Smooth muscle cell (in vitro differentiated cells): ENCODE data around the gene EPHA3. TPM values are rescaled to one million over a fixed set of nuclear protein-coding genes. Genes with fewer than 3 reads are reported as not detected.

ENCODE experiments used
- DNase-seq: peaks from one replicate; lab custom pipeline; 2025; ENCODE audit not compliant: unreplicated experiment; lab: John Stamatoyannopoulos, UW
- H2AFZ ChIP-seq: fragments of 200-600 bp; sonication (generic); 2 replicates; pipeline ENCODE4 v1.6.0; 2016; ENCODE audit warnings: antibody characterized with exemption, low read depth, mild to moderate bottlenecking
- H3F3A ChIP-seq: fragments of 200-600 bp; sonication (generic); 2 replicates; pipeline ENCODE4 v1.6.0; 2017; ENCODE audit warnings: antibody characterized with exemption, low read depth
- H3K27ac ChIP-seq: fragments of 200-600 bp; sonication (generic); 2 replicates; pipeline ENCODE4 v1.5.1; 2016; ENCODE audit warnings: low read depth, mild to moderate bottlenecking
- H3K27me3 ChIP-seq: fragments of 200-600 bp; sonication (generic); 2 replicates; pipeline ENCODE4 v1.6.1; 2016; ENCODE audit warnings: low read depth, mild to moderate bottlenecking
- H3K36me3 ChIP-seq: fragments of 200-600 bp; sonication (generic); 2 replicates; pipeline ENCODE4 v1.5.1; 2016; ENCODE audit warnings: low read depth
- H3K4me1 ChIP-seq: fragments of 200-600 bp; sonication (generic); 2 replicates; pipeline ENCODE4 v1.5.1; 2016; ENCODE audit warnings: low read depth
- H3K4me2 ChIP-seq: fragments of 200-600 bp; sonication (generic); 2 replicates; pipeline ENCODE4 v1.6.0; 2016; ENCODE audit warnings: mild to moderate bottlenecking
- H3K4me3 ChIP-seq: fragments of 200-600 bp; sonication (generic); 2 replicates; pipeline ENCODE4 v1.5.1; 2016; ENCODE audit warnings: mild to moderate bottlenecking
- H3K79me2 ChIP-seq: fragments of 200-600 bp; sonication (generic); 2 replicates; pipeline ENCODE4 v1.6.0; 2016; ENCODE audit warnings: low read depth, mild to moderate bottlenecking
- H3K9ac ChIP-seq: fragments of 200-600 bp; sonication (generic); 2 replicates; pipeline ENCODE4 v1.6.0; 2016; ENCODE audit warnings: low read depth
- H3K9me3 ChIP-seq: fragments of 200-600 bp; sonication (generic); replicated peaks from 2 replicates; pipeline ENCODE4 v1.5.1; 2016; ENCODE audit warnings: low read depth
- H4K20me1 ChIP-seq: fragments of 200-600 bp; sonication (generic); 2 replicates; pipeline ENCODE4 v1.6.0; 2016; ENCODE audit warnings: low read depth
- CTCF ChIP-seq: fragments of 200-600 bp; sonication (generic); IDR thresholded peaks from 2 replicates; pipeline ENCODE4 v1.5.1; 2017; ENCODE audit warnings: borderline replicate concordance, mild to moderate bottlenecking, antibody characterized with exemption; ENCODE audit not compliant: insufficient read depth, poor library complexity, severe bottlenecking
- WGBS: methylation state at CpG from one replicate; pipeline ENCODE4 v1.1.7; 2016; ENCODE audit warnings: low lambda C conversion rate; 5-methylcytosine and 5-hydroxymethylcytosine counted together
- polyA plus RNA-seq: library from polyadenylated mRNA; unstranded; fragments of >200 nt; fragmentation: Nextera tagmentation; extraction: Ambion mirVana; gene quantifications from 2 replicates; pipeline ENCODE4 v1.2.1, GENCODE V29; 2016
- total RNA-seq: library from RNA; depleted of rRNA; stranded (reverse); fragments of >200 nt; gene quantifications from 2 replicates; pipeline ENCODE4 v1.2.3, GENCODE V29; 2014

Gene EPHA3
- total and polyA plus RNA-seq, 2 experiments from 2014 or later: 0.62 to 1.7 TPM

GRCh38 chr3:89232155-89232554 lies 124.7 kb downstream of the EPHA3 start:
- 93% methylated on average over 2 of the region's 2 CpGs for WGBS
- no peak for DNase-seq
- Histone ChIP-seq H3K9ac (no peak overlapping the region), H3F3A (no peaks in the 10 kb centered on the region), H3K27ac (no peak overlapping the region), H3K9me3 (no peaks in the 10 kb centered on the region), H2AFZ (no peak overlapping the region), H3K27me3 (no peaks in the 10 kb centered on the region), H3K4me3 (no peak overlapping the region), H3K36me3 (no peaks in the 10 kb centered on the region), H3K79me2 (no peaks in the 10 kb centered on the region), H4K20me1 (no peaks in the 10 kb centered on the region), H3K4me1 (no peaks in the 10 kb centered on the region), H3K4me2 (no peak overlapping the region)
- TF ChIP-seq CTCF: no peak

GRCh38 chr3:89234620-89235019 lies 127.2 kb downstream of the EPHA3 start:
- Histone ChIP-seq H3K4me3 (no peak overlapping the region), H4K20me1 (no peaks in the 10 kb centered on the region), H3F3A (no peaks in the 10 kb centered on the region), H3K4me2 (no peak overlapping the region), H3K9ac (no peak overlapping the region), H3K27me3 (no peaks in the 10 kb centered on the region), H3K9me3 (no peaks in the 10 kb centered on the region), H3K79me2 (no peaks in the 10 kb centered on the region), H3K36me3 (no peaks in the 10 kb centered on the region), H3K27ac (no peak overlapping the region), H2AFZ (no peak overlapping the region), H3K4me1 (no peaks in the 10 kb centered on the region)
- DNase-seq: no peak
- no peak for TF ChIP-seq CTCF

GRCh38 chr3:89238846-89239245 lies 131.4 kb downstream of the EPHA3 start:
- H3F3A ChIP-seq: no peaks in the 10 kb centered on the region
- WGBS: 75% methylated on average over 2 of the region's 2 CpGs
- no peak for DNase-seq
- H3K27ac ChIP-seq: no peak overlapping the region
- H3K9me3 ChIP-seq: no peaks in the 10 kb centered on the region
- H3K4me3 ChIP-seq: no peak overlapping the region
- H3K4me2 ChIP-seq: no peak overlapping the region
- no peaks in the 10 kb centered on the region for H4K20me1 ChIP-seq
- no peaks in the 10 kb centered on the region for H3K4me1 ChIP-seq
- no peaks in the 10 kb centered on the region for H3K27me3 ChIP-seq
- no peak overlapping the region for H2AFZ ChIP-seq
- H3K79me2 ChIP-seq: no peaks in the 10 kb centered on the region
- TF ChIP-seq CTCF: no peak
- no peaks in the 10 kb centered on the region for H3K36me3 ChIP-seq
- no peak overlapping the region for H3K9ac ChIP-seq

GRCh38 chr3:89239774-89240173 lies 132.4 kb downstream of the EPHA3 start:
- TF ChIP-seq CTCF: no peak

More at GRCh38 chr3:89239774-89240173, 132.4 kb downstream of the EPHA3 start:
- WGBS: 93% methylated on average over 1 of the region's 1 CpG
- Histone ChIP-seq H2AFZ (no peak overlapping the region), H4K20me1 (no peaks in the 10 kb centered on the region), H3K79me2 (no peaks in the 10 kb centered on the region), H3F3A (no peaks in the 10 kb centered on the region), H3K9ac (no peak overlapping the region), H3K4me1 (no peaks in the 10 kb centered on the region), H3K9me3 (no peaks in the 10 kb centered on the region), H3K4me3 (no peak overlapping the region), H3K4me2 (no peak overlapping the region), H3K27ac (no peak overlapping the region), H3K36me3 (no peaks in the 10 kb centered on the region), H3K27me3 (no peaks in the 10 kb centered on the region)
- no peak for DNase-seq
